ENCODE measurements around the gene MRPL22. TPM values are rescaled to one million over a fixed set of nuclear protein-coding genes. Genes with fewer than 3 reads are reported as not detected.
A peak's percentile ranks its signal among the peaks of the same experiment; 100 is the strongest.

MRPL22 gene
- total RNA-seq, 4 donors from 2014 or later, result 9.4 to 13.2 (median 12.5) TPM; not detected in 1

- no peak for DNase-seq
- no peak overlapping the region for H3K27ac ChIP-seq
- intact Hi-C loops (cut with DNase I; ENCODE audit: low total_unique reads), result no loop called here
- in situ Hi-C loops (cut with MboI; ENCODE audit: low pct_ligation_motif_present in 1 of 4, low pct_unique_long_range_greater_than_20kb in 1 of 4, low sequenced_read_pairs in 3 of 4), result no loop called here
- no peaks in the 10 kb centered on the region for H3K4me1 ChIP-seq
- H3K36me3 ChIP-seq, result peaks cover 0 to 64% (median 30%) of the 10 kb centered on the region in 4 donors
- 76 to 89% methylated on average over 6 to 7 of the region's 7 CpGs for WGBS, 2 donors (ENCODE audit: low coverage in 1 of 2)
- H3K27me3 ChIP-seq, result no peaks in the 10 kb centered on the region
- H3K9me3 ChIP-seq, result no peaks in the 10 kb centered on the region
- TF ChIP-seq CTCF (IDR thresholded peaks at IDR 0.05) (no peak), EP300 (IDR thresholded peaks at IDR 0.05; ENCODE audit: low read depth) (no peak), POLR2AphosphoS5 (IDR thresholded peaks at IDR 0.05) (no peak), POLR2A (IDR thresholded peaks at IDR 0.05) (no peak)
- no peak overlapping the region for H3K4me3 ChIP-seq
Observed at GRCh38 chr5:154923441-154924430, 17.1 kb upstream of the MRPL22 start.

GRCh38 chr5:154933537-154933936, 7.3 kb upstream of the MRPL22 start:
- intact Hi-C loops (cut with DNase I; ENCODE audit: low total_unique reads), result no loop called here
- no peak overlapping the region for H3K4me3 ChIP-seq

GRCh38 chr5:154934881-154935280, 6.0 kb upstream of the MRPL22 start:
- intact Hi-C loops (cut with DNase I; ENCODE audit: low total_unique reads), result no loop called here
- no peak for TF ChIP-seq POLR2AphosphoS5 (IDR thresholded peaks at IDR 0.05)
- no peak for TF ChIP-seq EP300 (IDR thresholded peaks at IDR 0.05; ENCODE audit: low read depth)
- no peak for TF ChIP-seq POLR2A (IDR thresholded peaks at IDR 0.05)
- no peak for TF ChIP-seq CTCF (IDR thresholded peaks at IDR 0.05)
- H3K36me3 ChIP-seq, result peaks cover 0 to 23% (median 0%) of the 10 kb centered on the region in 4 donors

More at GRCh38 chr5:154933537-154933936, 7.3 kb upstream of the MRPL22 start:
- in situ Hi-C loops (cut with MboI; ENCODE audit: low pct_ligation_motif_present in 1 of 4, low pct_unique_long_range_greater_than_20kb in 1 of 4, low sequenced_read_pairs in 3 of 4), result no loop called here
- 84 to 88% methylated on average over 1 to 3 of the region's 3 CpGs for WGBS, 2 donors (ENCODE audit: low coverage in 1 of 2)
- H3K36me3 ChIP-seq, result peaks cover 0 to 23% (median 0%) of the 10 kb centered on the region in 4 donors
- H3K9me3 ChIP-seq, result no peaks in the 10 kb centered on the region
- no peaks in the 10 kb centered on the region for H3K27me3 ChIP-seq
- peaks cover 6 to 15% (median 13%) of the 10 kb centered on the region in 4 donors for H3K4me1 ChIP-seq
- H3K27ac ChIP-seq, result no peak overlapping the region
- DNase-seq, result no peak
- TF ChIP-seq POLR2AphosphoS5 (IDR thresholded peaks at IDR 0.05), result no peak
- TF ChIP-seq EP300 (IDR thresholded peaks at IDR 0.05; ENCODE audit: low read depth), result no peak
- no peak for TF ChIP-seq POLR2A (IDR thresholded peaks at IDR 0.05)
- TF ChIP-seq CTCF (IDR thresholded peaks at IDR 0.05), result no peak

GRCh38 chr5:154937186-154937717, 3.6 kb upstream of the MRPL22 start:
- H3K36me3 ChIP-seq, result peaks cover 0 to 8% (median 0%) of the 10 kb centered on the region in 4 donors
- 0 to 16% methylated on average over 2 to 11 of the region's 11 CpGs for WGBS, 2 donors (ENCODE audit: low coverage in 1 of 2)
- DNase-seq, result no peak
- TF ChIP-seq CTCF (IDR thresholded peaks at IDR 0.05) (no peak), EP300 (IDR thresholded peaks at IDR 0.05; ENCODE audit: low read depth) (no peak), POLR2AphosphoS5 (IDR thresholded peaks at IDR 0.05) (no peak), POLR2A (IDR thresholded peaks at IDR 0.05) (no peak)
- in situ Hi-C loops (cut with MboI; ENCODE audit: low pct_ligation_motif_present in 1 of 4, low pct_unique_long_range_greater_than_20kb in 1 of 4, low sequenced_read_pairs in 3 of 4), result no loop called here
- H3K4me3 ChIP-seq, result peak overlapping the region; percentile 71 to 85 (median 73)
- no peaks in the 10 kb centered on the region for H3K9me3 ChIP-seq
- H3K27me3 ChIP-seq, result no peaks in the 10 kb centered on the region
- intact Hi-C loops (cut with DNase I; ENCODE audit: low total_unique reads), result no loop called here
- peak overlapping the region; percentile 65 to 86 (median 80) for H3K27ac ChIP-seq
- H3K4me1 ChIP-seq, result peaks cover 6 to 31% (median 25%) of the 10 kb centered on the region in 4 donors

More at GRCh38 chr5:154934881-154935280, 6.0 kb upstream of the MRPL22 start:
- Histone ChIP-seq H3K27ac (no peak overlapping the region), H3K4me3 (no peak overlapping the region), H3K27me3 (no peaks in the 10 kb centered on the region), H3K9me3 (no peaks in the 10 kb centered on the region), H3K4me1 (peaks cover 6 to 17% (median 13%) of the 10 kb centered on the region in 4 donors)
- no peak for DNase-seq
- in situ Hi-C loops (cut with MboI; ENCODE audit: low pct_ligation_motif_present in 1 of 4, low pct_unique_long_range_greater_than_20kb in 1 of 4, low sequenced_read_pairs in 3 of 4), result no loop called here

Measured in transverse colon (tissue), 4 donors.